HG02610 (cell line): ENCODE results near the gene AKR1C2.
"Not testable (repeated sequence)": the region's sequence is repeated elsewhere in the genome, so short reads cannot be mapped to it uniquely, and the experiment has no call there.

ENCODE experiments used
- ATAC-seq: cut with Tn5 transposase; IDR thresholded peaks from one replicate; pipeline ENCODE4 v1.9.1; 2021; ENCODE audit warnings: mild to moderate bottlenecking, moderate library complexity; ENCODE audit not compliant: unreplicated experiment

The AKR1C2 gene

GRCh38 chr10:4962876-4963814, 40.5 kb downstream of the AKR1C2 start, which contains the start of gene AKR1C1:
TSS of gene AKR1C1 (plus strand) at chr10:4963415. CDS start at chr10:4963445, 30 bp downstream.
- not testable (repeated sequence) for ATAC-seq

GRCh38 chr10:4962308-4962707, 41.3 kb downstream of the AKR1C2 start:
- not testable (repeated sequence) for ATAC-seq

- ATAC-seq = not testable (repeated sequence)
These were observed 42.1 kb downstream of the AKR1C2 start for GRCh38 chr10:4961558-4961957.

GRCh38 chr10:4956955-4957645, 46.6 kb downstream of the AKR1C2 start:
- ATAC-seq = not testable (repeated sequence)

GRCh38 chr10:4956088-4956487, 47.6 kb downstream of the AKR1C2 start:
- not testable (repeated sequence) for ATAC-seq

GRCh38 chr10:4953405-4953804, 50.3 kb downstream of the AKR1C2 start:
- ATAC-seq = no peak

- ATAC-seq = not testable (repeated sequence)
These were observed 52.0 kb downstream of the AKR1C2 start for GRCh38 chr10:4951512-4952162.

GRCh38 chr10:4947635-4948596, 55.7 kb downstream of the AKR1C2 start:
- ATAC-seq = no peak

- no peak for ATAC-seq
These were observed 56.5 kb downstream of the AKR1C2 start for GRCh38 chr10:4947039-4947634.

GRCh38 chr10:4945766-4946717, 57.6 kb downstream of the AKR1C2 start:
- no peak for ATAC-seq

- ATAC-seq = no peak
These were observed 58.8 kb downstream of the AKR1C2 start for GRCh38 chr10:4944841-4945240.

GRCh38 chr10:4943821-4944220, 59.8 kb downstream of the AKR1C2 start:
- no peak for ATAC-seq

GRCh38 chr10:4943416-4943815, 60.2 kb downstream of the AKR1C2 start:
- not testable (repeated sequence) for ATAC-seq

- not testable (repeated sequence) for ATAC-seq
These were observed 60.7 kb downstream of the AKR1C2 start for GRCh38 chr10:4942931-4943330.

- ATAC-seq = no peak
These were observed 61.9 kb downstream of the AKR1C2 start for GRCh38 chr10:4941540-4942330.

GRCh38 chr10:4940909-4941308, 62.7 kb downstream of the AKR1C2 start:
- not testable (repeated sequence) for ATAC-seq

- not testable (repeated sequence) for ATAC-seq
These were observed 63.6 kb downstream of the AKR1C2 start for GRCh38 chr10:4940073-4940428.
